Measurements from ENCODE around the gene LAYN. TPM values are rescaled to one million over a fixed set of nuclear protein-coding genes. Genes with fewer than 3 reads are reported as not detected.

The LAYN gene
- total RNA-seq, 1 experiment from 2014 or later: 3.7 TPM

DNA sequence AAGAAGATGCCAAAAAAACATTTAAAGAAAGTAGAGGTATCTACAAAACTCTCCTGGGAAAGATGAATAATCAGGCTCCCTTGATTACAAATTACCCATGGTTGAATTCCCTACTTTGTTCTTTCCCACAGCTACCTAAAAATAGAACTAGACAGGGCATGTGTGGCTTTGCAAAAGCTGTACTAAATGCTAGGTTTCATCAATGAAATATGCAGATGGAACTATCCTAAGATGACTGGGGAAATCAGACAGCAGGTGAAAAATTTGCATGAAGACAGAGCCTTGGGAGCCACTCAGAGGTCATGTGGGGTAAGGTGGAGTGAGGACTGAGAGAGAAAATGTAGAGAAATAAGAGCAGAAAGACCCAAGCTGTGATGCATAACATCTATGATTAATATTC lies 14.7 kb downstream of the LAYN start:
- DNase-seq (ENCODE audit: low spot score): no peak
- ChIA-PET CTCF (no interaction called here), POLR2A (no interaction called here)
- Mint-ChIP-seq H3K27me3 (ENCODE audit: low read depth) (peaks cover 6% of the 10 kb centered on the region; the same call in 1 of the 2 replicates), H3K27ac (no peak overlapping the region), H3K36me3 (peaks cover 25% of the 10 kb centered on the region), H3K4me3 (no peak overlapping the region), H3K4me1 (peaks cover 8% of the 10 kb centered on the region), H3K9me3 (peaks cover 26% of the 10 kb centered on the region)
- no peak for ATAC-seq
- TF ChIP-seq ZNF671 (CRISPR knock-in tag; IDR thresholded peaks at IDR 0.05) (no peak), SMAD4 (CRISPR knock-in tag; IDR thresholded peaks at IDR 0.05) (no peak), ZNF317 (CRISPR knock-in tag; IDR thresholded peaks at IDR 0.05; ENCODE audit: borderline replicate concordance, low read depth) (no peak), NR1H2 (CRISPR knock-in tag; IDR thresholded peaks at IDR 0.05) (no peak), GRHL2 (CRISPR knock-in tag; IDR thresholded peaks at IDR 0.05; ENCODE audit: insufficient replicate concordance, severe bottlenecking) (no peak), ZNF416 (CRISPR knock-in tag; IDR thresholded peaks at IDR 0.05) (no peak), EMX1 (CRISPR knock-in tag; IDR thresholded peaks at IDR 0.05) (no peak), ZNF263 (CRISPR knock-in tag; IDR thresholded peaks at IDR 0.05; ENCODE audit: low read depth) (no peak), NFATC4 (CRISPR knock-in tag; IDR thresholded peaks at IDR 0.05) (no peak), SP1 (CRISPR knock-in tag; conservative IDR thresholded peaks at IDR 0.05) (no peak), KAT7 (CRISPR knock-in tag; IDR thresholded peaks at IDR 0.05; ENCODE audit: borderline replicate concordance) (no peak), IRF2 (CRISPR knock-in tag; IDR thresholded peaks at IDR 0.05; ENCODE audit: borderline replicate concordance, low read depth) (no peak), FOXP1 (CRISPR knock-in tag; IDR thresholded peaks at IDR 0.05; ENCODE audit: borderline replicate concordance) (no peak), NFYB (CRISPR knock-in tag; conservative IDR thresholded peaks at IDR 0.05; ENCODE audit: low read depth) (no peak), MYBL2 (CRISPR knock-in tag; IDR thresholded peaks at IDR 0.05) (no peak)
- TF ChIP-seq, protein P1, sequence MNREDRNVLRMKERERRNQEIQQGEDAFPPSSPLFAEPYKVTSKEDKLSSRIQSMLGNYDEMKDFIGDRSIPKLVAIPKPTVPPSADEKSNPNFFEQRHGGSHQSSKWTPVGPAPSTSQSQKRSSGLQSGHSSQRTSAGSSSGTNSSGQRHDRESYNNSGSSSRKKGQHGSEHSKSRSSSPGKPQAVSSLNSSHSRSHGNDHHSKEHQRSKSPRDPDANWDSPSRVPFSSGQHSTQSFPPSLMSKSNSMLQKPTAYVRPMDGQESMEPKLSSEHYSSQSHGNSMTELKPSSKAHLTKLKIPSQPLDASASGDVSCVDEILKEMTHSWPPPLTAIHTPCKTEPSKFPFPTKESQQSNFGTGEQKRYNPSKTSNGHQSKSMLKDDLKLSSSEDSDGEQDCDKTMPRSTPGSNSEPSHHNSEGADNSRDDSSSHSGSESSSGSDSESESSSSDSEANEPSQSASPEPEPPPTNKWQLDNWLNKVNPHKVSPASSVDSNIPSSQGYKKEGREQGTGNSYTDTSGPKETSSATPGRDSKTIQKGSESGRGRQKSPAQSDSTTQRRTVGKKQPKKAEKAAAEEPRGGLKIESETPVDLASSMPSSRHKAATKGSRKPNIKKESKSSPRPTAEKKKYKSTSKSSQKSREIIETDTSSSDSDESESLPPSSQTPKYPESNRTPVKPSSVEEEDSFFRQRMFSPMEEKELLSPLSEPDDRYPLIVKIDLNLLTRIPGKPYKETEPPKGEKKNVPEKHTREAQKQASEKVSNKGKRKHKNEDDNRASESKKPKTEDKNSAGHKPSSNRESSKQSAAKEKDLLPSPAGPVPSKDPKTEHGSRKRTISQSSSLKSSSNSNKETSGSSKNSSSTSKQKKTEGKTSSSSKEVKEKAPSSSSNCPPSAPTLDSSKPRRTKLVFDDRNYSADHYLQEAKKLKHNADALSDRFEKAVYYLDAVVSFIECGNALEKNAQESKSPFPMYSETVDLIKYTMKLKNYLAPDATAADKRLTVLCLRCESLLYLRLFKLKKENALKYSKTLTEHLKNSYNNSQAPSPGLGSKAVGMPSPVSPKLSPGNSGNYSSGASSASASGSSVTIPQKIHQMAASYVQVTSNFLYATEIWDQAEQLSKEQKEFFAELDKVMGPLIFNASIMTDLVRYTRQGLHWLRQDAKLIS (CRISPR knock-in tag; IDR thresholded peaks at IDR 0.05; ENCODE audit: borderline replicate concordance): no peak
- TF ChIP-seq, protein P2, sequence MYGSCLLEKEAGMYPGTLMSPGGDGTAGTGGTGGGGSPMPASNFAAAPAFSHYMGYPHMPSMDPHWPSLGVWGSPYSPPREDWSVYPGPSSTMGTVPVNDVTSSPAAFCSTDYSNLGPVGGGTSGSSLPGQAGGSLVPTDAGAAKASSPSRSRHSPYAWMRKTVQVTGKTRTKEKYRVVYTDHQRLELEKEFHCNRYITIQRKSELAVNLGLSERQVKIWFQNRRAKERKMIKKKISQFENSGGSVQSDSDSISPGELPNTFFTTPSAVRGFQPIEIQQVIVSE (CRISPR knock-in tag; IDR thresholded peaks at IDR 0.05; ENCODE audit: borderline replicate concordance): no peak
- TF ChIP-seq, protein P3, sequence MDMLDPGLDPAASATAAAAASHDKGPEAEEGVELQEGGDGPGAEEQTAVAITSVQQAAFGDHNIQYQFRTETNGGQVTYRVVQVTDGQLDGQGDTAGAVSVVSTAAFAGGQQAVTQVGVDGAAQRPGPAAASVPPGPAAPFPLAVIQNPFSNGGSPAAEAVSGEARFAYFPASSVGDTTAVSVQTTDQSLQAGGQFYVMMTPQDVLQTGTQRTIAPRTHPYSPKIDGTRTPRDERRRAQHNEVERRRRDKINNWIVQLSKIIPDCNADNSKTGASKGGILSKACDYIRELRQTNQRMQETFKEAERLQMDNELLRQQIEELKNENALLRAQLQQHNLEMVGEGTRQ (CRISPR knock-in tag; IDR thresholded peaks at IDR 0.05): no peak
- TF ChIP-seq, protein P4, sequence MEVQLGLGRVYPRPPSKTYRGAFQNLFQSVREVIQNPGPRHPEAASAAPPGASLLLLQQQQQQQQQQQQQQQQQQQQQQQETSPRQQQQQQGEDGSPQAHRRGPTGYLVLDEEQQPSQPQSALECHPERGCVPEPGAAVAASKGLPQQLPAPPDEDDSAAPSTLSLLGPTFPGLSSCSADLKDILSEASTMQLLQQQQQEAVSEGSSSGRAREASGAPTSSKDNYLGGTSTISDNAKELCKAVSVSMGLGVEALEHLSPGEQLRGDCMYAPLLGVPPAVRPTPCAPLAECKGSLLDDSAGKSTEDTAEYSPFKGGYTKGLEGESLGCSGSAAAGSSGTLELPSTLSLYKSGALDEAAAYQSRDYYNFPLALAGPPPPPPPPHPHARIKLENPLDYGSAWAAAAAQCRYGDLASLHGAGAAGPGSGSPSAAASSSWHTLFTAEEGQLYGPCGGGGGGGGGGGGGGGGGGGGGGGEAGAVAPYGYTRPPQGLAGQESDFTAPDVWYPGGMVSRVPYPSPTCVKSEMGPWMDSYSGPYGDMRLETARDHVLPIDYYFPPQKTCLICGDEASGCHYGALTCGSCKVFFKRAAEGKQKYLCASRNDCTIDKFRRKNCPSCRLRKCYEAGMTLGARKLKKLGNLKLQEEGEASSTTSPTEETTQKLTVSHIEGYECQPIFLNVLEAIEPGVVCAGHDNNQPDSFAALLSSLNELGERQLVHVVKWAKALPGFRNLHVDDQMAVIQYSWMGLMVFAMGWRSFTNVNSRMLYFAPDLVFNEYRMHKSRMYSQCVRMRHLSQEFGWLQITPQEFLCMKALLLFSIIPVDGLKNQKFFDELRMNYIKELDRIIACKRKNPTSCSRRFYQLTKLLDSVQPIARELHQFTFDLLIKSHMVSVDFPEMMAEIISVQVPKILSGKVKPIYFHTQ (CRISPR knock-in tag; IDR thresholded peaks at IDR 0.05): no peak
